Dendritic cell treated with granulocyte-macrophage colony-stimulating factor and Interleukin-4, amounts not matched to agents 40 ng/mL and 50 ng/mL, for 4 days (primary cell): ENCODE results near the gene ELP5.

Experiments
- H3K27ac Mint-ChIP-seq: one replicate; pipeline ENCODE4 v1.8.0; 2022; ENCODE audit warnings: mild to moderate bottlenecking, mixed read lengths
- H3K27me3 Mint-ChIP-seq: one replicate; pipeline ENCODE4 v1.8.0; 2022; ENCODE audit warnings: mild to moderate bottlenecking, mixed read lengths
- H3K36me3 Mint-ChIP-seq: one replicate; pipeline ENCODE4 v1.8.0; 2022; ENCODE audit warnings: low read depth, mixed read lengths
- H3K4me1 Mint-ChIP-seq: one replicate; pipeline ENCODE4 v1.8.0; 2022; ENCODE audit warnings: low read depth, mixed read lengths
- H3K4me3 Mint-ChIP-seq: one replicate; pipeline ENCODE4 v1.8.0; 2022; ENCODE audit warnings: mild to moderate bottlenecking, moderate library complexity, mixed read lengths
- H3K9me3 Mint-ChIP-seq: one replicate; pipeline ENCODE4 v1.8.0; 2022; ENCODE audit warnings: mixed read lengths
- intact Hi-C: fragments of 100-400 bp; cut with micrococcal nuclease; formaldehyde crosslinking; loops from one replicate; pipeline ENCODE4 v1.15.0; 2022

ELP5 gene

GRCh38 chr17:7235693-7236665, 16.0 kb upstream of the ELP5 start:
- intact Hi-C loops, result loop anchor here (2.0 kb wide), 1 partner anchor 17 kb away; the partner anchor contains the start of genes ACADVL and DLG4
- Mint-ChIP-seq H3K27me3 (no peaks in the 10 kb centered on the region), H3K36me3 (peaks cover 81% of the 10 kb centered on the region), H3K4me1 (peaks cover 74% of the 10 kb centered on the region), H3K9me3 (peaks cover 7% of the 10 kb centered on the region), H3K4me3 (peak overlapping the region; percentile 32), H3K27ac (peak overlapping the region; percentile 98)

- Mint-ChIP-seq H3K36me3 (peaks cover 87% of the 10 kb centered on the region), H3K4me3 (peak overlapping the region; percentile 98), H3K27me3 (no peaks in the 10 kb centered on the region), H3K27ac (peak overlapping the region; percentile 98), H3K9me3 (peaks cover 6% of the 10 kb centered on the region), H3K4me1 (peaks cover 72% of the 10 kb centered on the region)
- intact Hi-C loops, result no loop called here
Measured at GRCh38 chr17:7236808-7237207, 15.2 kb upstream of the ELP5 start.

GRCh38 chr17:7237266-7237760, 14.7 kb upstream of the ELP5 start:
- H3K36me3 Mint-ChIP-seq, result peaks cover 87% of the 10 kb centered on the region
- peaks cover under 1% of the 10 kb centered on the region for H3K9me3 Mint-ChIP-seq
- peak overlapping the region; percentile 98 for H3K27ac Mint-ChIP-seq
- H3K4me1 Mint-ChIP-seq, result peaks cover 67% of the 10 kb centered on the region
- intact Hi-C loops, result no loop called here
- no peaks in the 10 kb centered on the region for H3K27me3 Mint-ChIP-seq
- peak overlapping the region; percentile 98 for H3K4me3 Mint-ChIP-seq

- peaks cover 61% of the 10 kb centered on the region for H3K4me1 Mint-ChIP-seq
- peak overlapping the region; percentile 98 for H3K27ac Mint-ChIP-seq
- H3K27me3 Mint-ChIP-seq, result no peaks in the 10 kb centered on the region
- intact Hi-C loops, result no loop called here
- H3K9me3 Mint-ChIP-seq, result no peaks in the 10 kb centered on the region
- H3K36me3 Mint-ChIP-seq, result peaks cover 91% of the 10 kb centered on the region
- H3K4me3 Mint-ChIP-seq, result peak overlapping the region; percentile 98
Measured at GRCh38 chr17:7237761-7238419, 14.1 kb upstream of the ELP5 start.

GRCh38 chr17:7238420-7239090, 13.5 kb upstream of the ELP5 start:
- H3K27ac Mint-ChIP-seq, result peak overlapping the region; percentile 98
- H3K36me3 Mint-ChIP-seq, result peaks cover 98% of the 10 kb centered on the region
- peak overlapping the region; percentile 98 for H3K4me3 Mint-ChIP-seq
- no peaks in the 10 kb centered on the region for H3K27me3 Mint-ChIP-seq
- H3K9me3 Mint-ChIP-seq, result no peaks in the 10 kb centered on the region
- intact Hi-C loops, result no loop called here
- peaks cover 60% of the 10 kb centered on the region for H3K4me1 Mint-ChIP-seq

- intact Hi-C loops, result loop anchor here (5.0 kb wide), 1 partner anchor 43 kb away; the partner anchor contains the start of gene SLC2A4
- peaks cover 98% of the 10 kb centered on the region for H3K36me3 Mint-ChIP-seq
- H3K9me3 Mint-ChIP-seq, result no peaks in the 10 kb centered on the region
- H3K27ac Mint-ChIP-seq, result peak within 1 kb of the TSS; percentile 98
- no peaks in the 10 kb centered on the region for H3K27me3 Mint-ChIP-seq
- H3K4me1 Mint-ChIP-seq, result peaks cover 63% of the 10 kb centered on the region
- peak within 1 kb of the TSS; percentile 98 for H3K4me3 Mint-ChIP-seq
Measured at GRCh38 chr17:7239091-7240027, 12.7 kb upstream of the ELP5 start, which contains the start of gene PHF23. Gene PHF23, minus strand, starts transcription at chr17:7239457. Its CDS starts 178 bp downstream, at chr17:7239279.

GRCh38 chr17:7240375-7240774, 11.6 kb upstream of the ELP5 start:
- Mint-ChIP-seq H3K9me3 (no peaks in the 10 kb centered on the region), H3K27ac (peak overlapping the region; percentile 98), H3K4me1 (peaks cover 59% of the 10 kb centered on the region), H3K36me3 (peaks cover 96% of the 10 kb centered on the region), H3K27me3 (no peaks in the 10 kb centered on the region), H3K4me3 (peak overlapping the region; percentile 98)
- intact Hi-C loops, result loop anchor here (5.0 kb wide), 1 partner anchor 42 kb away; the partner anchor contains the start of gene SLC2A4

GRCh38 chr17:7241090-7241733, 10.8 kb upstream of the ELP5 start:
- Mint-ChIP-seq H3K4me3 (peak overlapping the region; percentile 98), H3K27ac (peak overlapping the region; percentile 98), H3K9me3 (no peaks in the 10 kb centered on the region), H3K36me3 (peaks cover 95% of the 10 kb centered on the region), H3K4me1 (peaks cover 54% of the 10 kb centered on the region), H3K27me3 (no peaks in the 10 kb centered on the region)
- intact Hi-C loops, result loop anchor here (5.0 kb wide), 1 partner anchor 41 kb away; the partner anchor contains the start of gene SLC2A4

GRCh38 chr17:7241783-7242716, 10.0 kb upstream of the ELP5 start, which contains the start of gene GABARAP:
Gene GABARAP, minus strand, starts transcription at chr17:7242449. Its CDS starts 119 bp downstream, at chr17:7242330.
- Mint-ChIP-seq H3K4me1 (peaks cover 54% of the 10 kb centered on the region), H3K36me3 (peaks cover 95% of the 10 kb centered on the region), H3K9me3 (no peaks in the 10 kb centered on the region), H3K4me3 (peak within 1 kb of the TSS; percentile 98), H3K27me3 (no peaks in the 10 kb centered on the region), H3K27ac (peak within 1 kb of the TSS; percentile 98)
- intact Hi-C loops, result loop anchor here (1.0 to 5.0 kb wide), 2 partner anchors 10 to 40 kb away; partner anchors contain the start of genes ELP5 and SLC2A4

- Mint-ChIP-seq H3K27ac (peak overlapping the region; percentile 98), H3K36me3 (peaks cover 90% of the 10 kb centered on the region), H3K27me3 (no peaks in the 10 kb centered on the region), H3K4me3 (peak overlapping the region; percentile 98), H3K9me3 (no peaks in the 10 kb centered on the region), H3K4me1 (peaks cover 48% of the 10 kb centered on the region)
- intact Hi-C loops, result loop anchor here (1.0 to 5.0 kb wide), 2 partner anchors 9 to 39 kb away; partner anchors contain the start of genes ELP5 and SLC2A4
Measured at GRCh38 chr17:7242717-7243452, 9.1 kb upstream of the ELP5 start.

- H3K27me3 Mint-ChIP-seq, result no peaks in the 10 kb centered on the region
- H3K4me1 Mint-ChIP-seq, result peaks cover 50% of the 10 kb centered on the region
- peaks cover 87% of the 10 kb centered on the region for H3K36me3 Mint-ChIP-seq
- H3K9me3 Mint-ChIP-seq, result no peaks in the 10 kb centered on the region
- peak overlapping the region; percentile 98 for H3K4me3 Mint-ChIP-seq
- intact Hi-C loops, result loop anchor here (5.0 kb wide), 1 partner anchor 39 kb away; the partner anchor contains the start of gene SLC2A4
- peak overlapping the region; percentile 98 for H3K27ac Mint-ChIP-seq
Measured at GRCh38 chr17:7243453-7243729, 8.6 kb upstream of the ELP5 start.
